Measurements from ENCODE around the gene WSCD1.

Gene WSCD1

GRCh38 chr17:6162216-6162615 lies 92.0 kb downstream of the WSCD1 start:
- no peak for DNase-seq

- no peak for DNase-seq
Observed at GRCh38 chr17:6162892-6163291, 92.7 kb downstream of the WSCD1 start.

- no peak for DNase-seq
Observed at GRCh38 chr17:6163612-6164333, 93.6 kb downstream of the WSCD1 start.

DNA sequence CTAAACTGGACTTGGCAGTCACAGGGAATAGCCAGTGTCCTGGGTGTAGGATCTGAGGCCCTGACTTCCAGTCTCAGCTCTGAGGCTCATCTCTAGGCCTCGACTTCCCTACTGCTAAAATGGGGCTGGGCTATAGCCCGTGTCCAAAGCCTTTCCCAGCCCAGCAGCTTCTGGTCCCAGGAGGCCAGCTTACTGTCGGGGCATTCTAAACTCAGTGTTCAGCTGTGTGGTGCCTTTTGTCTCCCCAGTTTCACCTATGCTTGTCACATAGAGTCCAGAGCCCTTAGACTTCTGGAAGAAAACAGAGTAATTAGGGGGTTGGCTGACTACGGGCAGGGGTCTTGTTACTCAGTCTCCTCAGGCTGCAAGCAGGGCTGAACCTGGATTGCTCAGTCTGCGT lies 94.8 kb downstream of the WSCD1 start:
- no peak for DNase-seq

- no peak for DNase-seq
Observed at GRCh38 chr17:6165806-6166205, 95.6 kb downstream of the WSCD1 start.

GRCh38 chr17:6166492-6167179 lies 96.5 kb downstream of the WSCD1 start:
- DNase-seq: no peak

DNA sequence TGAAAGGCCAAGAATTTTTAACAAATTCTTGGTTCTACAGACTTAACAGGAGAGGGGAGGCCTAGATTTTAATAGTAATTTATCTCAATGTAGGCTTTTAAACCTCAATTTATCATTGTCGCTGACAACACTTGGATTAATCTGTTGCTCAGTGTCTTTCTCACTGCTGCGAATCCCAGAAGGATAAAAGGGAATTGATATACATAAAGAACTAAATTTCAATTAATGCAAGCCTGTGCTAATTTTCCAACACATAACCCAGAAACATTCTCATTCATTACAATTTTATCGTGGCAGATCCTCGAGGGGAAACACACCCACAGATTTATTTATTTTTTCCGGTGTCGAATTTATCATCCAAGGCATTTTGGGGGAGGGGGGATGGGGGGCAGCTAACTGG lies 98.1 kb downstream of the WSCD1 start:
- DNase-seq: no peak

GRCh38 chr17:6170349-6170748 lies 100.2 kb downstream of the WSCD1 start:
- no peak for DNase-seq

DNA sequence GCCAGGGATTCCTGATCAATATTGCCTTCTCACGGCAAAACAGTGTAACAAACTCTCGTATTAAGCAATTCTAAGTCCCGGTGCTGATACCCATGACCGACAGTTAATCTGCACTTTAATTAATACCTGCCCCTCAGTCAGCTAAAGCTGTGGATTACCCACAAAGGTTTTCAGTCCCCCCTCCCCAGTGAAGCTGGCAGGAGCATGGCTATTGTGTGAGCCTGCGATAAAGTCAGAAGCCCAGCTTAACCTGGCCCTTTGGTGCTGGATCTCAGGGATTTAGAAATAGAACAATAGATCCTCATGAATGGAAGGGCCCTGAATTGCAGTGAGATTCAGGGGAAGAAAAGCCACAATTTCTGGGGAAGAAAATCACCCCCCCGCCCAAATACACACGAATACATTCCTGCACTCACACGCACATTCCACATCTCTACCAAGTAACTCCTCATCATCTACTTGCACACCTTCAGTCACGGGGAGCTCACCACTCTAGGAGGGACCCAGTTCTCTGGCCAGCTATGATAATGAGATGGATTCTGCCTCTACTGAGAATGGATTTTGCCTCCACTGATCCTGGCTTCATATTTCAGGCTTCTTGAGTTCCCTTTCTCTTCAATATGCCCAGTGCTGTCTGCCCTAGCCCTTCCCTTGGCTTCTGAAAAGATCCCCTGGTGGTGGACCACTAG lies 102.6 kb downstream of the WSCD1 start:
- DNase-seq: no peak

- DNase-seq: no peak
Observed at GRCh38 chr17:6173653-6174052, 103.5 kb downstream of the WSCD1 start.

All from left hindlimb (tissue), 1 donor.